OCI-LY3 (cell line): ENCODE measurements around the gene SNX10.

Source experiments
- CTCF ChIP-seq: fragments of 200-600, 300-600 bp; sonication (generic); IDR thresholded peaks from 2 replicates; pipeline ENCODE4 v1.5.1; 2014; ENCODE audit warnings: antibody characterized with exemption, low read length, low read depth
- EZH2phosphoT487 ChIP-seq: fragments of 200-600 bp; shearing (Covaris generic); IDR thresholded peaks from 2 replicates; pipeline ENCODE4 v1.6.1; 2018; ENCODE audit warnings: antibody characterized with exemption, mixed run types, low read depth

GRCh38 chr7:26388256-26388655, 96.6 kb downstream of the SNX10 start:
- TF ChIP-seq CTCF (no peak), EZH2phosphoT487 (no peak)
